Fibroblast of pulmonary artery (primary cell): ENCODE results near the gene SPATA31E1.

ENCODE experiments used
- DNase-seq: peaks from one replicate; pipeline ENCODE4 v3.0.0-alpha.2; 2010; ENCODE audit warnings: low read depth
- H3K4me3 ChIP-seq: replicated peaks from 2 replicates; pipeline ENCODE4 v1.5.1; 2011; ENCODE audit warnings: low read depth, mild to moderate bottlenecking, control low read depth, low read length, moderate library complexity
- TF ChIP-seq, protein P1 (sequence below): IDR thresholded peaks from 2 replicates; pipeline ENCODE4 v1.5.1; 2011; ENCODE audit warnings: mild to moderate bottlenecking, control low read depth, low read length, inconsistent platforms; ENCODE audit errors: missing control alignments

The SPATA31E1 gene

DNA sequence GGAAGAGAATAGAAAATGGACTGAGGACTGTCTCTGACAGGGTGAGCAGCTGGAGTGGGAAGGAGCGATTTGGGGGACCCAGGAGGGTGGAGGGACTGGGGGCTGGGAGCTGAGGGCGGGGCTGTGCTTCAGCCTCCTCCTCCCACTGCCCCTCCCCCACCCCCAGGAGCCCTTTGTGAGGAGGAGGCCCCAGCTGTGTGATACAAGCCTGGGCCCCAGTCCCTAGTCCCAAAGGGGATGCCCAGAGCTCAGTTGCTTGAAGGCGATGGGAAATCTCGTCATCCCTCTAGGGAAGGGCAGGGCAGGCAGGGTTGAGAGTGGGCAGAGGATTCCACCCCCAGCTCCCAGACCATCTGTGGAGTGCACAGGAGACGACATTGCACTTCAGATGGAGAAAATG, at the start of gene SPATA31E1:
SPATA31E1 (plus strand) TSS at position 251 of the 400 bp plus-strand sequence; CDS start at position 266, 15 bp downstream.
- no peak within 1 kb of the TSS for H3K4me3 ChIP-seq
- TF ChIP-seq, protein P1, sequence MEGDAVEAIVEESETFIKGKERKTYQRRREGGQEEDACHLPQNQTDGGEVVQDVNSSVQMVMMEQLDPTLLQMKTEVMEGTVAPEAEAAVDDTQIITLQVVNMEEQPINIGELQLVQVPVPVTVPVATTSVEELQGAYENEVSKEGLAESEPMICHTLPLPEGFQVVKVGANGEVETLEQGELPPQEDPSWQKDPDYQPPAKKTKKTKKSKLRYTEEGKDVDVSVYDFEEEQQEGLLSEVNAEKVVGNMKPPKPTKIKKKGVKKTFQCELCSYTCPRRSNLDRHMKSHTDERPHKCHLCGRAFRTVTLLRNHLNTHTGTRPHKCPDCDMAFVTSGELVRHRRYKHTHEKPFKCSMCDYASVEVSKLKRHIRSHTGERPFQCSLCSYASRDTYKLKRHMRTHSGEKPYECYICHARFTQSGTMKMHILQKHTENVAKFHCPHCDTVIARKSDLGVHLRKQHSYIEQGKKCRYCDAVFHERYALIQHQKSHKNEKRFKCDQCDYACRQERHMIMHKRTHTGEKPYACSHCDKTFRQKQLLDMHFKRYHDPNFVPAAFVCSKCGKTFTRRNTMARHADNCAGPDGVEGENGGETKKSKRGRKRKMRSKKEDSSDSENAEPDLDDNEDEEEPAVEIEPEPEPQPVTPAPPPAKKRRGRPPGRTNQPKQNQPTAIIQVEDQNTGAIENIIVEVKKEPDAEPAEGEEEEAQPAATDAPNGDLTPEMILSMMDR: no peak
- DNase-seq: no peak

DNA sequence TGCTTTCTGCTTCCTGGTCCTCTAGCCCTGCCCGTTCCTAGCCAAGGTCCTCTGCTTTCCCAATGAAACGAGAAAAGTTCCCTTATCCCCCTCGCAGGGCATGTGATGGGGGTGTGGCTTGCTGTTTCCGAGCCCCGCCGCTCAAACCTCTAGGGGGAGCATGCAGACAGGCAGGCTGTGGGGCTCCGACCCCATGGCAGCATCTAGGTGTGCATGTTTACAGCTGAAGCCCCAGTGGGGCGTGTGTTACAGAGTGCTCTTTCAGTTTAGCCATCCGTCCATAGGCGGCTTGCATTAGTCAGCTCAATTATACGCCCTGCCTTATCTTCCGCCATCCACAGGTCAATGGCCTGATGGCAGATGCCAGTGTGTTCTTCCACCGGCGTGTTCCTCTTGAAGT, 48.3 kb upstream of the SPATA31E1 start:
- no peak for DNase-seq
- H3K4me3 ChIP-seq: no peak overlapping the region
- TF ChIP-seq, protein P1: no peak

DNA sequence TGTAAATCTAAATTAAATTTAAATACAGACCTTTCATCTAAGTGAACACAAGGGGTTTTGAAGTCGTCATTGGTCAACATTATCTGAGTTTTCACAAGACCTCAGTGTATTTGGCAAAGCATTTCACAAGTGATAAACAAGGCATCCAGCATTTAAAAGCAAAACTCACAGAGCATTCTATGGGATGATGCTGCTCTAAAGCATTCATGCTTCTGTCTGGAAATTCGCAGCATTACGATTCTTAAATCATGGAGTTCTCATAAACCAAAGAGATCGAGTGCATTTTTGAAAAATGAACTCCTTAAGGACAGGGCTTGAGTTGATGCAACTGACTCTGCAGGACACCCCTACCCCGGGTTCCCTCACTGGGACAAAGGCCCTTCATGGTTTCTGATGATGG, 46.1 kb upstream of the SPATA31E1 start:
- no peak overlapping the region for H3K4me3 ChIP-seq
- no peak for DNase-seq
- TF ChIP-seq, protein P1: no peak

DNA sequence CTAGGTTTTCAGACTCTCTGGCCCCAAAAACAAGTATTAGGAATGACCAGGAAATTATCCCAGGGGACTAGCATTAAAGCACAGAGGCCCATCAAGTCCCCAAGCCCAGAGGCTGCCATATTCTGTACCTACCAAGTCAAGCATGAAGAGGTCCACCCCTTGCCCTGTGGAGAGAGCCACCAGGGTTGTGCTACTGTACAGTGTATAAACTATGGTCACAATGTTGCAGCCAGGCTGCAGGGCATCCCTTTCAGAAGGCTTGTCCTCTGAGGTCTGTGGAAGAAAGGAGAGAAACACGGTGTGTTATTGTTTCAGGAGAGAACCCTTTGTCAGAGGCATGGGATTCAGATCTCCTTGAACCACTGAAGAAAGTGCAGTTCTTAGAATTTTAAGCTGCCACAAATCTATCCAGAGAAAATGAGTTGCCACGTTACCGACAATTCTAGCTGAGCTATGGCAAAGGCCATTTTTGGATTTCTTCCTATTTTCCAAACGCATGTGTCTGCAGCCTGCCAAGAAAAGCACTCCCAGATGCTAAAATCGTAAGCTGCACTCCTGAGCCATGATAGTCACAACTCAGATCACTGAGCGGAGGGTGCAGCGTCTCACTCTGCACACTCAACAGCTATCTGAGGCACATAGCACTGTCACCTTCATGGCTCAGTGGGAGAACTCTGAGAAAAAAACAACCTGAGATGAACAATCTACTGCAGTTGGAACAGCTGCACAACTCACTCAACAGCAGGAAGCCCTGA, 45.5 kb upstream of the SPATA31E1 start:
- no peak for DNase-seq
- TF ChIP-seq, protein P1: no peak

DNA sequence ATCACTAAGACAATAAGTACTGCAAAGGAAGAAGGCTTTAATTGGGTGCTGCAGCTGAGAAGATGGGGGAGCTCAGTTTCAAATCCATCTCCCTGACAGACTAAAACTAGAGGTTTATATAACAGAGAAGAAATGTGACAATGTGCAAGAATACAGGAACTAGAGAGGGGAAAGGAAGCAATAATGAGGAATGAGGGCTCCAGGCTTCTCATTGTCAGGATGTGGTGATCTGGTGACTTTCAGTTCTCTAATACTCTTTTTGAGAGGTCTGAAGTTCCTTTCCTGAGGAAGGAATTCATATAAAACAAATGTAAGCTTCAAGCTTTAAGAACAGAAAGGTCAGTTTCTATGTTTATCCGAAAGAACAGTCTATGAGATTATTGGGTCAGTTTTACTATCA, 42.5 kb upstream of the SPATA31E1 start:
- no peak overlapping the region for H3K4me3 ChIP-seq
- TF ChIP-seq, protein P1: no peak
- no peak for DNase-seq

More for the DNA sequence above, 45.5 kb upstream of the SPATA31E1 start:
- H3K4me3 ChIP-seq: no peak overlapping the region

DNA sequence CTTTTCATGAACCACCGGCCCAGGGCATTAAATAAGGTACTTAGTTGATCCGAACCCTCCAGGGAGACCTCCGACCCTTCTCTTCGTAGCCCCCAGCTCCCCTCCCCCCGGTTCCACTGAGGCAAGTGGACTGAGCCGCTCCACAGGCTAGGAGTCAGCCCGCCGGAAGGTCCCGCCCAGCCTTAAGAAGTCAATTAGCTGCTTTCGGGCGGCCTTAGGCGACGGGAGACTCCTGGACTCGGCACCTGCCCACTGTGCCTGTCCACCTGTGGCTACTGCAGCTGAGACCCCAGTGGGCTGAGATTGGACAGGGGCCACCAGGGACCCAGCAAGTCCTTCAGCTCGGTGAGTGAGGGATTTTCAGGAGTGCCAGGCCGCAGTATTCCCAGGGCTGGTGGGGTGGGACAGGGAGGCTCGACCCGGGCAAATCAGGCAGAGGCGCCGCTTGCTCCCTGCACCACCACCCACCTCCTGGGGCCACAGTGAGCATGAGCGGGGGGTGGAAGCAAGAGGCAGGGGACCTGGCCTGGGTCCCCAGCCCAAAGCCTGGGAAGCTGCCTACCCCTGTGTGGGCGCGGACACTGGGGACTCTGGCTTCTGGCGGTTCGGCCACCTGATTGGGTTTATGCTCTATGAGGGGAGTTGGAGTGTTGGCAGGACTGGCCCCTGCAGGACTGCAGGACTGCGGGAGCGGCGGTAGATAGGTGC, 39.6 kb upstream of the SPATA31E1 start:
- H3K4me3 ChIP-seq: no peak overlapping the region

More for the DNA sequence above, 39.6 kb upstream of the SPATA31E1 start:
- TF ChIP-seq, protein P1: no peak
- no peak for DNase-seq
